ENCODE measurements around the gene ADGRG2.

- TF ChIP-seq POLR2A (IDR thresholded peaks at IDR 0.05) (no peak), POLR2AphosphoS5 (IDR thresholded peaks at IDR 0.05) (no peak)
These were observed 127.0 kb downstream of the ADGRG2 start for GRCh38 chrX:18995221-18995620.

Data from breast epithelium (tissue), 3 donors.